PC-3 (cell line): ENCODE measurements around the gene CPLX3. TPM values are rescaled to one million over a fixed set of nuclear protein-coding genes. Genes with fewer than 3 reads are reported as not detected.
A peak's percentile ranks its signal among the peaks of the same experiment; 100 is the strongest.

Experiments
- ATAC-seq: fragments of 200-7000 bp; cut with Tn5 transposase; 2 replicates; pipeline ENCODE4 v1.9.1; 2020; ENCODE audit warnings: mild to moderate bottlenecking, moderate library complexity
- BruUV-seq: library from RNA; stranded (reverse); fragments of 400-500 nt; replicated peaks from 2 replicates; lab custom pipeline; 2021; lab: Mats Ljungman, UMichigan
- CTCF ChIA-PET: fragments of 300-600 bp; sonication (Branson Sonifier 250); formaldehyde crosslinking; loops from one replicate; lab custom pipeline; 2022; ENCODE audit warnings: antibody characterized with exemption; lab: Charles Lee
- POLR2A ChIA-PET: fragments of 300-600 bp; sonication (Branson Sonifier 250); formaldehyde crosslinking; loops from one replicate; lab custom pipeline; 2022; ENCODE audit warnings: antibody characterized with exemption; ENCODE audit not compliant: unreplicated experiment; lab: Charles Lee
- DNase-seq: peaks from one replicate; pipeline ENCODE4 v3.0.0-alpha.2; 2015
- H2AFZ ChIP-seq: fragments of 300-600 bp; sonication (generic); 2 replicates; pipeline ENCODE4 v1.6.0; 2016; ENCODE audit warnings: antibody characterized with exemption, low read length
- H3F3A ChIP-seq: fragments of 300-600 bp; sonication (generic); one replicate; pipeline ENCODE4 v1.6.0; 2017; ENCODE audit warnings: antibody characterized with exemption, low read length, control low read depth, mild to moderate bottlenecking; ENCODE audit not compliant: unreplicated experiment
- H3K27ac ChIP-seq: fragments of 300-600 bp; sonication (generic); 2 replicates; pipeline ENCODE4 v1.5.1; 2016; ENCODE audit warnings: mild to moderate bottlenecking, low read length
- H3K27me3 ChIP-seq: fragments of 300-600 bp; sonication (generic); 2 replicates; pipeline ENCODE4 v1.6.1; 2016; ENCODE audit warnings: low read length, mixed read lengths
- H3K36me3 ChIP-seq: fragments of 300-600 bp; sonication (generic); 2 replicates; pipeline ENCODE4 v1.6.1; 2016; ENCODE audit warnings: low read depth, mixed run types, low read length, mixed read lengths
- H3K4me1 ChIP-seq: fragments of 300-600 bp; sonication (generic); 2 replicates; pipeline ENCODE4 v1.5.1; 2016; ENCODE audit warnings: low read length; ENCODE audit not compliant: insufficient read depth
- H3K4me2 ChIP-seq: fragments of 300-600 bp; sonication (generic); 2 replicates; pipeline ENCODE4 v1.6.0; 2016; ENCODE audit warnings: low read length
- H3K4me3 ChIP-seq: fragments of 300-600 bp; sonication (generic); 2 replicates; pipeline ENCODE4 v1.5.1; 2016; ENCODE audit warnings: mild to moderate bottlenecking, low read length, mixed read lengths
- H3K79me2 ChIP-seq: fragments of 300-600 bp; sonication (generic); 2 replicates; pipeline ENCODE4 v1.6.1; 2017; ENCODE audit warnings: low read length, mixed read lengths
- H3K9ac ChIP-seq: fragments of 300-600 bp; sonication (generic); 2 replicates; pipeline ENCODE4 v1.6.0; 2016; ENCODE audit warnings: mild to moderate bottlenecking, low read length
- H3K9me2 ChIP-seq: fragments of 300-600 bp; sonication (generic); replicated peaks from 2 replicates; pipeline ENCODE4 v1.6.1; 2016; ENCODE audit warnings: mixed run types, low read length, mixed read lengths
- H3K9me3 ChIP-seq: fragments of 300-600 bp; sonication (generic); 2 replicates; pipeline ENCODE4 v1.6.1; 2016; ENCODE audit warnings: low read length, mixed read lengths
- H4K20me1 ChIP-seq: fragments of 300-600 bp; sonication (generic); 2 replicates; pipeline ENCODE4 v1.6.1; 2016; ENCODE audit warnings: low read length, mixed read lengths
- EZH2 ChIP-seq: fragments of 300-600 bp; sonication (generic); IDR thresholded peaks from one replicate; pipeline ENCODE4 v1.6.1; 2017; ENCODE audit warnings: antibody characterized with exemption, mild to moderate bottlenecking, low read length; ENCODE audit not compliant: unreplicated experiment
- EZH2phosphoT487 ChIP-seq: fragments of 300-600 bp; sonication (generic); IDR thresholded peaks from 2 replicates; pipeline ENCODE4 v1.6.1; 2018; ENCODE audit warnings: mild to moderate bottlenecking, antibody characterized with exemption, low read length, borderline replicate concordance
- intact Hi-C: fragments of 100-400 bp; cut with micrococcal nuclease; formaldehyde crosslinking; loops from 2 replicates; pipeline ENCODE4 v1.9.0; 2023
- total RNA-seq: library from RNA; depleted of rRNA; stranded (reverse); fragments of >200 nt; gene quantifications from 2 replicates; pipeline ENCODE4 v1.2.3, GENCODE V29; 2014
- TF ChIP-seq, protein P1 (sequence below): fragments of 300-600 bp; sonication (generic); conservative IDR thresholded peaks from 2 replicates; pipeline ENCODE4 v1.5.1; 2017; ENCODE audit warnings: antibody characterized with exemption, low read depth, mild to moderate bottlenecking, low read length

The CPLX3 gene
- total RNA-seq, 1 experiment from 2014 or later = not detected

- no peaks in the 10 kb centered on the region for H3K9me3 ChIP-seq
- no peak overlapping the region for H2AFZ ChIP-seq
- ChIA-PET CTCF (no interaction called here), POLR2A (no interaction called here)
- intact Hi-C loops = no loop called here
- H4K20me1 ChIP-seq = peaks cover 10% of the 10 kb centered on the region; the same call in 1 of the 2 replicates
- no peak overlapping the region for H3K4me2 ChIP-seq
- DNase-seq (no peak), ATAC-seq (no peak)
- no peak overlapping the region for H3K4me3 ChIP-seq
- no peak overlapping the region for H3K9ac ChIP-seq
- H3F3A ChIP-seq = no peaks in the 10 kb centered on the region
- 0 out of 2 replicates have a peak, but pooled peaks cover 3% of the 10 kb centered on the region for H3K36me3 ChIP-seq
- H3K27ac ChIP-seq = no peak overlapping the region
- H3K79me2 ChIP-seq = peaks cover 80% of the 10 kb centered on the region
- H3K27me3 ChIP-seq = no peaks in the 10 kb centered on the region
- H3K4me1 ChIP-seq = peaks cover 38% of the 10 kb centered on the region
- no TSS peak for BruUV-seq
- no peak for TF ChIP-seq EZH2phosphoT487
- TF ChIP-seq, protein P1, sequence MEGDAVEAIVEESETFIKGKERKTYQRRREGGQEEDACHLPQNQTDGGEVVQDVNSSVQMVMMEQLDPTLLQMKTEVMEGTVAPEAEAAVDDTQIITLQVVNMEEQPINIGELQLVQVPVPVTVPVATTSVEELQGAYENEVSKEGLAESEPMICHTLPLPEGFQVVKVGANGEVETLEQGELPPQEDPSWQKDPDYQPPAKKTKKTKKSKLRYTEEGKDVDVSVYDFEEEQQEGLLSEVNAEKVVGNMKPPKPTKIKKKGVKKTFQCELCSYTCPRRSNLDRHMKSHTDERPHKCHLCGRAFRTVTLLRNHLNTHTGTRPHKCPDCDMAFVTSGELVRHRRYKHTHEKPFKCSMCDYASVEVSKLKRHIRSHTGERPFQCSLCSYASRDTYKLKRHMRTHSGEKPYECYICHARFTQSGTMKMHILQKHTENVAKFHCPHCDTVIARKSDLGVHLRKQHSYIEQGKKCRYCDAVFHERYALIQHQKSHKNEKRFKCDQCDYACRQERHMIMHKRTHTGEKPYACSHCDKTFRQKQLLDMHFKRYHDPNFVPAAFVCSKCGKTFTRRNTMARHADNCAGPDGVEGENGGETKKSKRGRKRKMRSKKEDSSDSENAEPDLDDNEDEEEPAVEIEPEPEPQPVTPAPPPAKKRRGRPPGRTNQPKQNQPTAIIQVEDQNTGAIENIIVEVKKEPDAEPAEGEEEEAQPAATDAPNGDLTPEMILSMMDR = no peak
- no peak for TF ChIP-seq EZH2
- H3K9me2 ChIP-seq = no peaks in the 10 kb centered on the region
These were observed 41.6 kb downstream of the CPLX3 start for GRCh38 chr15:74868059-74868458.

- H3K4me3 ChIP-seq = no peak overlapping the region
- H3K9me3 ChIP-seq = no peaks in the 10 kb centered on the region
- H4K20me1 ChIP-seq = peaks cover 10% of the 10 kb centered on the region; the same call in 1 of the 2 replicates
- BruUV-seq = no TSS peak
- H3K9ac ChIP-seq = no peak overlapping the region
- POLR2A ChIA-PET = no interaction called here
- no peak for ATAC-seq
- H3K27ac ChIP-seq = no peak overlapping the region
- CTCF ChIA-PET = no interaction called here
- no peak for TF ChIP-seq EZH2
- TF ChIP-seq, protein P1 = no peak
- TF ChIP-seq EZH2phosphoT487 = no peak
- no peaks in the 10 kb centered on the region for H3K27me3 ChIP-seq
- intact Hi-C loops = no loop called here
- H3F3A ChIP-seq = no peaks in the 10 kb centered on the region
- H3K4me2 ChIP-seq = no peak overlapping the region
- H3K36me3 ChIP-seq = 0 out of 2 replicates have a peak, but pooled peaks cover 3% of the 10 kb centered on the region
- DNase-seq = no peak
- H3K9me2 ChIP-seq = no peaks in the 10 kb centered on the region
- H2AFZ ChIP-seq = no peak overlapping the region
- H3K79me2 ChIP-seq = peaks cover 77% of the 10 kb centered on the region
- H3K4me1 ChIP-seq = peaks cover 32% of the 10 kb centered on the region
These were observed 42.9 kb downstream of the CPLX3 start for GRCh38 chr15:74869372-74869725.

DNA sequence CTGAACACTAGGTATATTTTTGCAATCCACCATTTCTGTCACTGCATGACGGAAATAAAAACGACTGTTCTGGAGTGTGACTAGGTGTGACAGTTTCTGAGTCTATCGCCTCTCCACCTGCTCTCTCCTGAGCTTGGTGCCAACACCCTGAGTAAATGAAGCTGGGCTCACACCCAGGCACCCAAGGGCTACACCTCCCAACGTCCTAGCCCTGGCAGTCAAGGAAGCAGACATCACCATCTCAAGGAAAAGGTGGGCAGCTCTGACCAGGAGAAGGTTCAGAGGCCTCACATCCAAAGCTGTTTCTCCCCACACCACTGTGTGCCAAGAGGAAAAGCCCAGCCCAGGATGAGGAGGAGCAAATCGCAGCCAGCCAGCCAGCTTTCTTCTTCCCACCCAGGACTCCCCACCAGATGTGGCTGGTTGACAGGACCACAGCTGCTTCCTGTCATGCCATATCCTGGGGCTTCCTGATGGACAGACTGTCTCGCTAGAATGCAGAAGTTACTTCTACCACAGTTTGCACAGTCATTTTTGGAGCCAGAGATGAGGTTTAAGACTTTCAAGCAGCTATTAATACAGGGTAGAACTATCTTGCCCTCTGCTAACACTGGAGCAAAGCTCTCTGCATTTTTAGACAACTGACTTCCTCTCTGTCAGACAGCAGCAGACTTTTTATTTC is 43.4 kb downstream of the CPLX3 start:
- TF ChIP-seq EZH2 = no peak
- TF ChIP-seq, protein P1 = no peak
- no peak for TF ChIP-seq EZH2phosphoT487
- no peak overlapping the region for H3K27ac ChIP-seq
- peaks cover 10% of the 10 kb centered on the region; the same call in 1 of the 2 replicates for H4K20me1 ChIP-seq

More for the DNA sequence above, 43.4 kb downstream of the CPLX3 start:
- ChIA-PET CTCF (no interaction called here), POLR2A (no interaction called here)
- ATAC-seq (no peak), DNase-seq (no peak)
- no peaks in the 10 kb centered on the region for H3K9me2 ChIP-seq
- H3K9me3 ChIP-seq = no peaks in the 10 kb centered on the region
- H2AFZ ChIP-seq = no peak overlapping the region
- H3K4me3 ChIP-seq = no peak overlapping the region
- peaks cover 27% of the 10 kb centered on the region for H3K4me1 ChIP-seq
- H3K4me2 ChIP-seq = peak overlapping the region; percentile 13; the same call in 1 of the 2 replicates
- H3K36me3 ChIP-seq = 0 out of 2 replicates have a peak, but pooled peaks cover 3% of the 10 kb centered on the region
- intact Hi-C loops = no loop called here
- H3K27me3 ChIP-seq = no peaks in the 10 kb centered on the region
- peaks cover 72% of the 10 kb centered on the region for H3K79me2 ChIP-seq
- H3K9ac ChIP-seq = no peak overlapping the region
- no TSS peak for BruUV-seq
- no peaks in the 10 kb centered on the region for H3F3A ChIP-seq
